Fibroblast of skin of left quadriceps (primary cell): ENCODE results near the gene RASSF4.

Experiments
- DNase-seq, 2 experiments: peaks; one replicate each; pipeline ENCODE4 v3.0.0-alpha.2; 2013; ENCODE audit warnings: low read depth in 2 of 2

RASSF4 gene

DNA sequence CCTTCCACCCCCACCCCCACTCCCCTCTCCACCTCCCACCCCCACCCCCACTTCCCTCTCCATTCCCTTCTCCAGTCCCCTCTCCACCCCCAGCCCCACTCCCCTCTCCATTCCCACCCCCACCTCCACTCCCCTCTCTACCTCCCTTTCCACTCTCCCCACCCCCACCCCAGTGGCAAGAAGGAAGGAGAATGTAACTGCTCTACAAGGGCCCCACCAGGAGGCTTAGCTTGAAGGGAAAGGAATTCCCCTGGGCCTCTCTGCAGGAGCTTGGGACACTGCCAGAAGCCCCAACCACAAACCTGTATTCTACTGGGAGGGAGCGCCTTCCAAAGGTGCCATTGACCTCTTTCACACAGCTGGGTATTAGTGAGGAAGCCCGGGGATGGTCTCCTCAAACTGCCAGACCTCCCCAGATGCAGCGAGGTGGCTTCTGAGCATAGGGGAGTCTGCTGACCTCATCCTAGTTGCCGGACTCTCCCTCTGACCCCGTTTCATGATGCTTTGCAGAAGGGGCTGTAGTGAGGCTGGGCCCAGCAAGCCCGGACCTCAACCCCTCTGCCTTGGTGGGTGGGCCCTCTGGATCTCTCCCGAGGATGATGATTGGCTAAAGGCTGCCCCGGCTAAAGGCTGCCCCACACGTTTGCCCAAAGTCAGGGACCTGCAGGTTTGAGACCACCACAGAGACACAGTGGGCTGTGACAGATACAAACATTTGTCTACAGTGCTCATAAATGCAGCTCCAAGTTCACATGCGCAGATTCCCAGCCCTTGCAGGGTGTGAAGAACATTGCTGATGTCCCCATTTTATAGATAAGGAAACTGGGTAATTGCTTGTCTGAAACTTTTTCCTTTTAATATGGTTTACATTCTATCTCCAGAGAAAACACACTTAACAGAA, 16.1 kb downstream of the RASSF4 start:
- DNase-seq, result peak; percentile 25 to 39

GRCh38 chr10:44976352-44977198, 17.0 kb downstream of the RASSF4 start:
- no peak for DNase-seq

GRCh38 chr10:44977287-44978212, 17.9 kb downstream of the RASSF4 start:
- DNase-seq, result no peak

GRCh38 chr10:44978213-44978569, 18.6 kb downstream of the RASSF4 start:
- DNase-seq, result no peak

DNA sequence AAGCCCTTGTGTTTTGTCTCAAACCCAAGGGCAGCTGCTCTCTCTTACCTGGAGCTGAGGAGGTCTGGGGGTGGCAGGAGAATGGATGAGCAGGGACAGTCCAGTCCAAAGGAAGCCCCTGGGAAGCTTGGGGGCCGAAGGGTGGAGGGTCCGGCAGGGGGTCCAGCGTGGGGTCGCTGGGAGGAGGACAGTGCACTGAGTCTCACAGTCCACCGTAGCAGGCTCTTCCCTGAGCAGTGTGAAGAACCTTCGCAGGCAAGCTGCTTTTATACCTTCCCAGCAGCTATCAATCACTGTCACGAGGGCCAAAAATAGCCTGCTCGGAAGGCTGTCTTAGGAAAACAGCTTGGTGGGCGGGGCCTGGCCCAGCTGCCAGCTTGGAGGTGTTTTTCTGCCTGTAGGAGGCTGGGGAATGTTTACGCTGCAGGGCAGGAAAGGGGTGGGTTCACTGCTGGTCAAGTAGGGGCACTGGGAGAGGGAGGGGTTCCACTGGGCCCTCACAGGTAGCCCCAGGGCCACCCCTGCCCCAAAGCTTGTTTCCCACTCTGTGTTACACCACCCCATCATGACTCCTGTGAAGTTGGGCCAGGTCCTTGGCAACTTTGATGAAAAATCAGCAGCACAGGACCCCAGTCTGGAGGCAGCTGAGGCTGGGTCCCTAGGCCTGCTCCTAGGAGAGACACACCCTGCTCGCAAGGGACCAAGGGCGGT, 19.1 kb downstream of the RASSF4 start, which contains the start of gene DEPP1:
DEPP1 (minus strand) TSS at position 240 of the 711 bp plus-strand sequence. CDS start 779 bp downstream, outside the sequence.
- peak; percentile 87 to 89 for DNase-seq

DNA sequence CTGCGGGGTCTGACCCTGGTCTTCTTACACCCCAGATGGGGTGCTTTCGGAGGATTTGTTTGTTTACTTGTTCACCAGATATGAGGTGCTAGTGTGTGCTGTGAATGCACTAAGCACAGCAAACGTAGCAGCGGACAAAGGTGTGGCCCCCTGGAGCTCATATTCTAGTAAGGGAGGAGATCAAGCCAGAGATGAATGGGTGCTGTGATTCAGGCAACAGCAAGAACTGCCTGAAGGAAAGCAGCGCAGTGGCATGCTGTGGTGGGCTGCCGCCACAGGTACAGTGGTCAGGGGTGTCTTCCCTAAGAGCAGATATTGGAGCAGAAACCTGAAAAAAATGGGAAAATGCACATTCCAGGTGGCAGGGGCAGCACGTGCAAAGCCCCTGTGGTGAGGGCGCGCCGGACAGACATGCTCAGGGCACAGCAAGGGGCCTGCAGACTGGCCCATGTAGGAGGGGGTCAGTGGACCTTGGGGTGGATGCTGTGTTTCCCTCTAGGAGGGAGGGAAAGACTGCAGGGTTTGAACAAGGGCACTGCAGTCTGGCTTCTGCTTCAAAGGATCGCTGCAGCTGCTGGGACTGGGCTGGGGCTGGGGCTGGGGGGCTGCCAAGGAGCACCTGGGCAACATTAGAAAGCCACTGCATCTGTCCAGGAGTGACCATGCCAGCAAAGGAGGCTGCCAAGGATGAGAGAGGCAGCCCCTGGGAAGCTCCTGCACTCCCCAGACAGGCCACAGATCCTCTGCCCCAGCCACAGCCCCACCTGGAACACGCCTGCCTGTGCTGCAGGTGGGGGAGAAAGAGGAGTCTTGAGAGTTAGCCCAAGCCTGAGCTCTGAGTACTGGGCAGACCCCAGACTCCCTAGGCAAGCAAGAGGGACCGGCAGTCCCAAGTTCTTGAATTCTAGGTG, 19.9 kb downstream of the RASSF4 start:
- DNase-seq, result no peak

- DNase-seq, result no peak
Measured at GRCh38 chr10:44980309-44981171, 20.9 kb downstream of the RASSF4 start.

- DNase-seq, result peak; percentile 52 to 64
Measured at GRCh38 chr10:44981172-44982113, 21.8 kb downstream of the RASSF4 start.

DNA sequence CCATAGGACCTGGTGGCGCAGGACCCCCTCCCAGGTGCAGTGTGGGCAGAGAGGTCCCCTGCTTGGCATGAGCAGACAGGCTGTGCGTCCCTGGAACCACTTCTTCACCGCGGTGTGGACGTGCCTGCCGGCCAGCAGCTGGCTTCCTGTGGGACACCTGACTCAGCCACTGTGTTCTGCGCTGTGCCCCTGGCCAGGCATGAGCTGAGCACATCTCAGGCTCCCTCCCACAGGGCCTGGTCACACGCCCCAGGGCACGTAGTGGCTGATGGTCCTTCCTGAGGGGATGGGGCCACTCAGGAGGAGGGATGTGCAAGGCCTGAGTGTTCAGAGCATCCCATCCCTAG, 22.5 kb downstream of the RASSF4 start:
- no peak for DNase-seq

DNA sequence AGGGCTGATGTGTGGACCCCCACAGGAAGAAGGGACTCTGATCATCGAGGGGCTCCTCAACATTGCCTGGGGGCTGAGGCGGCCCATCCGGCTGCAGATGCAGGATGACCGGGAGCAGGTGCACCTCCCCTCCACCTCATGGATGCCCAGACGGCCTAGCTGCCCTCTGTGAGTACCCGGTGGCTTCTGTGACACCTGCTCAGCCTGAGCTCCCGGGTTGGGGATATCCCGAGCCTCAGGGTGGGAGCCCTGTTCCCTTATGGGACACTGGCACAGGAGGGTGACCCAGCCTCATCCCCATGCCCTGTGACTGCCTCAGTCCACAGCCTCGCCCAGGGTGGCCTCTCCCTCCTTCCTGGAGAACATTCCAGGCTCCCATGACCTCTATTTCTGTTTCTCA, 22.9 kb downstream of the RASSF4 start:
- no peak for DNase-seq

- DNase-seq, result no peak
Measured at GRCh38 chr10:44983066-44983894, 23.7 kb downstream of the RASSF4 start.

- DNase-seq, result no peak
Measured at GRCh38 chr10:44983895-44984278, 24.3 kb downstream of the RASSF4 start.

- no peak for DNase-seq
Measured at GRCh38 chr10:44984671-44985101, 25.1 kb downstream of the RASSF4 start.

DNA sequence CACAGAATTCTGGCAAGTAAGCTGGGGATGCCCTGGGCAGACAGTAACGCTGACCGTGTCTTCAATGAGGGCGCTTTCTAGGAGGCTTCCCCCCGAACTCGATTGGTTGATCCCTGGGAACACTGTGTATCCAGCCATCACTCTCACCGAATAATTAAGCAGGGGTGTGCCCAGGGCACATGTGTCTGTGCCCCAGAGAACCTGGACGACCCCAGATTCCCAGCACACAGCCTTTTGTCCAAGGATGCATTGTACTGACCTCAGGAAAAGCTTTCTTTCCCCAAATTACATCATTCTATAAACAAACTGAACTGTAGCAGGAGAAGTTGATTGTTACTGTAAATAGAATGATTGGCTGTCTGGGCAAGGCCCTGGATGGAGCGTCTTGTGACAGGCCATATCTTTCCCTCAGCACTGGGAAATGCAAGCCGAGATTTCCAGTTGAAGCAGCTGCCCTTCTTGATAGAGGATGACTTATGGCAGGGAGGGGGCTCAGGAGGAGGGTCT, 25.6 kb downstream of the RASSF4 start:
- no peak for DNase-seq

GRCh38 chr10:44986179-44986578, 26.6 kb downstream of the RASSF4 start:
- DNase-seq, result no peak

- DNase-seq, result no peak
Measured at GRCh38 chr10:44986670-44987069, 27.1 kb downstream of the RASSF4 start.
